Loucy (cell line): Measurements from ENCODE around the gene CBX5.

Experiments
- CTCF ChIP-seq: fragments of 200-600 bp; sonication (generic); conservative IDR thresholded peaks from 2 replicates; pipeline ENCODE4 v1.5.1; 2014; ENCODE audit warnings: mild to moderate bottlenecking, antibody characterized with exemption, low read length
- EZH2phosphoT487 ChIP-seq: fragments of 200-600 bp; IDR thresholded peaks from 2 replicates; pipeline ENCODE4 v1.6.1; 2018; ENCODE audit warnings: antibody characterized with exemption, mild to moderate bottlenecking, moderate library complexity, borderline replicate concordance

GRCh38 chr12:54227376-54227775, 52.5 kb downstream of the CBX5 start:
- TF ChIP-seq CTCF (no peak), EZH2phosphoT487 (no peak)
